ENCODE results near the gene NACAD.
"Not testable (repeated sequence)": the region's sequence is repeated elsewhere in the genome, so short reads cannot be mapped to it uniquely, and the experiment has no call there.

NACAD gene

GRCh38 chr7:45035371-45035770 is 53.4 kb downstream of the NACAD start:
- H3K27ac ChIP-seq = no peak overlapping the region
- TF ChIP-seq ZFX (IDR thresholded peaks at IDR 0.05) (no peak), CTCF (conservative IDR thresholded peaks at IDR 0.05) (no peak)

GRCh38 chr7:45034710-45035109 is 54.1 kb downstream of the NACAD start:
- not testable (repeated sequence) for H3K27ac ChIP-seq

GRCh38 chr7:45033931-45034290 is 54.9 kb downstream of the NACAD start:
- peak overlapping the region; percentile 28 for H3K27ac ChIP-seq
- TF ChIP-seq CTCF (conservative IDR thresholded peaks at IDR 0.05) (no peak), ZFX (IDR thresholded peaks at IDR 0.05) (no peak)

- TF ChIP-seq ZFX (IDR thresholded peaks at IDR 0.05) (no peak), CTCF (conservative IDR thresholded peaks at IDR 0.05) (no peak)
- peak overlapping the region; percentile 28; the same call in 1 of the 2 replicates for H3K27ac ChIP-seq
These were observed 55.4 kb downstream of the NACAD start for GRCh38 chr7:45033261-45033930.

GRCh38 chr7:45032421-45032820 is 56.3 kb downstream of the NACAD start:
- TF ChIP-seq ZFX (IDR thresholded peaks at IDR 0.05) (no peak), CTCF (conservative IDR thresholded peaks at IDR 0.05) (no peak)
- no peak overlapping the region for H3K27ac ChIP-seq

- TF ChIP-seq CTCF (conservative IDR thresholded peaks at IDR 0.05) (no peak), ZFX (IDR thresholded peaks at IDR 0.05) (no peak)
- H3K27ac ChIP-seq = no peak overlapping the region
These were observed 56.9 kb downstream of the NACAD start for GRCh38 chr7:45031829-45032228.
